Measurements from ENCODE around the gene CCDC200.
"Not testable (repeated sequence)": the region's sequence is repeated elsewhere in the genome, so short reads cannot be mapped to it uniquely, and the experiment has no call there.

CCDC200 gene

DNA sequence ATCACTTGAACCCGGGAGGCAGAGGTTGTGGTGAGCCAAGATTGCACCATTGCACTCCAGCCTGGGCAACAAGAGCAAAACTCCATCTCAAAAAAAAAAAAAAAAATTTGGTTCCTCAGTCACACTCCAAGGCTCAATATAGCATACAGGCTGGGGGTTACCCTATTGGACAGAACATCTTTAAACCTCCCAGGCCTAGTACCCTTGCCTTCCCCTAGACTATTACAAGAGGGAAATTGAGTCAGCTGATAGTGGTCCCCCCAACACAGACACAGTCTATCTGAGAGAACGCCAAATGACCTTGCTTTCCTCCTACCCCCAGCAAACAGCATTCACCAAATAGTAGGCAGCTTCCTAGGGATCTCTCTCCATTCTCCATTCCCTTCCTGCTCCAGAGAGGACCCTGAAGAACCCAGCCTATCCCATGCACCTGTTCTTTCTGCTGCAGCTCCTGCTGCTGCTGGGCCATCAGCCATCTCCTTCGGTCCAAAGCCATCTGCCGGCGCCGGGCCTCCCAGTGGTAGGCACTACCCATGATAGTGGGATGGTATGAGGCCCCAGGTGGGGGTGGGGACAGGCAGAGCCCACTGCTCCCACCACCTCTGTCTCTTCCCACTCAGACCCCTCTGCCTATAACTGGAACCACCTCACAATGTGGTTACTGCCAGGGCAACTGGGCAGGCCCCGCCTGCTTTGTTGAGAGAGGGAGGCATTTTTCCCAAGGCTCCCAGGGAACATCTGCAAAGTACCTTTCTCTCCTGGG, at the start of gene CCDC200:
CCDC200 (minus strand) TSS at position 604 of the 763 bp plus-strand sequence; CDS start at position 535, 69 bp downstream.
- not testable (repeated sequence) for DNase-seq

DNA sequence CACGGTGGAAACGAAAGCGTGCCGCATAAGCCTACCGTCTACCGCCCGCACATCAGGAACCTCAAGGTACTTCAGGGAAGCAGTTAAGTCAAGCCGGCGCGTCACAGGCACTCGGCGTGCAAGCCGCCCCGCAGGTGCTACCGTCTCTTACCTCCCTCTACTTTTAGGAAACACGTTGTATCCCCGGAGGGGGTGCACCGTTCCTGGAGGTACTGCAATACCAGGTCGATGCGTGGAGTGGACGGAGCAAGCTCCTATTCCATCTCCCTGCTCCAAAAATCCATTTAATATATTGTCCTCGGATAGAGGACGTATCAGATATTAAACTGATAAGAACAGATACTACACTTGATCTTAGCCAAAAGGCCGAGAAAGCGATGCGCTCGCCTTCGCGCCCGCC, 44.5 kb upstream of the CCDC200 start:
- not testable (repeated sequence) for DNase-seq

DNA sequence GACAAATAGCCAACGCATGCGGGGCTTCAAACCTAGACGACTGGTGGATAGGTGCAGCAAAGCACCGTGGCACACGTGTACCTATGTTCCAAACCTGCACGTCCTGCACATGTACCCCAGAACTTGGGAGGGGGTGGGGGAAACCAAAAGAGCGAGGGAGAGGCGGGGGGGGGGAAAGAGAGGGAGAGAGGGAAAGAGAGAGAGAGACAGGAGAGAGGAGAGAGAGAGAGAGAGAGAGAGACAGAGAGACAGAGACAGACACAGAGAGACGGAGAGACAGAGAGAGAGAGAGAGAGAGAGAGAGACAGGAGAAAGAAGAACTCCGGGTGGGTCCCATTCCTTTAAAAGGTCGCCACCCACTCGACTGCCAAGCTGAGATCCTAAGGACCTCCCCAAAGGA, 44.1 kb upstream of the CCDC200 start:
- DNase-seq: not testable (repeated sequence)

DNA sequence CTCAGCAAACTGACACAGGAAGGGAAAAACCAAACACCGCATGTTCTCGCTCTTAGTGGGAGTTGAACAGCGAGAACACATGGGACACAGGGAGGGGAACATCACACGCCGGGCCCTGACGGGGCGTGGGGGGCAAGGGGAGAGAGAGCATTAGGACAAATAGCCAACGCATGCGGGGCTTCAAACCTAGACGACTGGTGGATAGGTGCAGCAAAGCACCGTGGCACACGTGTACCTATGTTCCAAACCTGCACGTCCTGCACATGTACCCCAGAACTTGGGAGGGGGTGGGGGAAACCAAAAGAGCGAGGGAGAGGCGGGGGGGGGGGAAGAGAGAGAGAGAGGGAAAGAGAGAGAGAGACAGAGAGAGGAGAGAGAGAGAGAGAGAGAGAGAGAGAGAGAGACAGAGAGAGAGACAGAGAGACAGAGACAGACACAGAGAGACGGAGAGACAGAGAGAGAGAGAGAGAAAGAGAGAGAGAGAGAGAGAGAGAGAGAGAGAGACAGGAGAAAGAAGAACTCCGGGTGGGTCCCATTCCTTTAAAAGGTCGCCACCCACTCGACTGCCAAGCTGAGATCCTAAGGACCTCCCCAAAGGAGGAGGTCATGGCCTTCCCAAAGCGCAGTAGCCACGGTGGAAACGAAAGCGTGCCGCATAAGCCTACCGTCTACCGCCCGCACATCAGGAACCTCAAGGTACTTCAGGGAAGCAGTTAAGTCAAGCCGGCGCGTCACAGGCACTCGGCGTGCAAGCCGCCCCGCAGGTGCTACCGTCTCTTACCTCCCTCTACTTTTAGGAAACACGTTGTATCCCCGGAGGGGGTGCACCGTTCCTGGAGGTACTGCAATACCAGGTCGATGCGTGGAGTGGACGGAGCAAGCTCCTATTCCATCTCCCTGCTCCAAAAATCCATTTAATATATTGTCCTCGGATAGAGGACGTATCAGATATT, 42.4 kb upstream of the CCDC200 start:
- not testable (repeated sequence) for DNase-seq

DNA sequence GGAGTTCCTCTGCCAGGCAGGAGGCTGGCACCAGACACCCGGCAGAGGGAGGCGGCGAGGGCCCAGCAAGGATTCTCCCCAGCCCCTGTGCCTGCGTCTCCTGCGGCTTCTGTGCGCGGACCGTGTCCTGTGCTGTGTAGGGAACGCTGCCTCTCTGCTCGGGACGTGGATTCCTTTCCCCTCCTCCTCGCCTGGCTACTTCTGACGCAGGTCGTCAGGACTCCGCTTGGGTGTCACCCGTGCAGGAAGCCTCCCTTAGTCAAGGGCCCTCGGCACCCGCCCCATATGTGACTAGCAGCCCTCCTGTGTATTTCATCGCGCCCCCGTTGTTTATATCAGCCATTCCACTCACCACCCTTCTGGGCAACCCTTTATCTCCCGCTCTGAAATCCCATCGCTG, 18.0 kb upstream of the CCDC200 start:
- not testable (repeated sequence) for DNase-seq

DNA sequence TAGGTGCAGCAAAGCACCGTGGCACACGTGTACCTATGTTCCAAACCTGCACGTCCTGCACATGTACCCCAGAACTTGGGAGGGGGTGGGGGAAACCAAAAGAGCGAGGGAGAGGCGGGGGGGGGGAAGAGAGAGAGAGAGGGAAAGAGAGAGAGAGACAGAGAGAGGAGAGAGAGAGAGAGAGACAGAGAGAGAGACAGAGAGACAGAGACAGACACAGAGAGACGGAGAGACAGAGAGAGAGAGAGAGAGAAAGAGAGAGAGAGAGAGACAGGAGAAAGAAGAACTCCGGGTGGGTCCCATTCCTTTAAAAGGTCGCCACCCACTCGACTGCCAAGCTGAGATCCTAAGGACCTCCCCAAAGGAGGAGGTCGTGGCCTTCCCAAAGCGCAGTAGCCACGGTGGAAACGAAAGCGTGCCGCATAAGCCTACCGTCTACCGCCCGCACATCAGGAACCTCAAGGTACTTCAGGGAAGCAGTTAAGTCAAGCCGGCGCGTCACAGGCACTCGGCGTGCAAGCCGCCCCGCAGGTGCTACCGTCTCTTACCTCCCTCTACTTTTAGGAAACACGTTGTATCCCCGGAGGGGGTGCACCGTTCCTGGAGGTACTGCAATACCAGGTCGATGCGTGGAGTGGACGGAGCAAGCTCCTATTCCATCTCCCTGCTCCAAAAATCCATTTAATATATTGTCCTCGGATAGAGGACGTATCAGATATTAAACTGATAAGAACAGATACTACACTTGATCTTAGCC, 12.4 kb upstream of the CCDC200 start:
- not testable (repeated sequence) for DNase-seq

DNA sequence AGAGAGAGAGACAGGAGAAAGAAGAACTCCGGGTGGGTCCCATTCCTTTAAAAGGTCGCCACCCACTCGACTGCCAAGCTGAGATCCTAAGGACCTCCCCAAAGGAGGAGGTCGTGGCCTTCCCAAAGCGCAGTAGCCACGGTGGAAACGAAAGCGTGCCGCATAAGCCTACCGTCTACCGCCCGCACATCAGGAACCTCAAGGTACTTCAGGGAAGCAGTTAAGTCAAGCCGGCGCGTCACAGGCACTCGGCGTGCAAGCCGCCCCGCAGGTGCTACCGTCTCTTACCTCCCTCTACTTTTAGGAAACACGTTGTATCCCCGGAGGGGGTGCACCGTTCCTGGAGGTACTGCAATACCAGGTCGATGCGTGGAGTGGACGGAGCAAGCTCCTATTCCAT, 11.2 kb upstream of the CCDC200 start:
- not testable (repeated sequence) for DNase-seq

DNA sequence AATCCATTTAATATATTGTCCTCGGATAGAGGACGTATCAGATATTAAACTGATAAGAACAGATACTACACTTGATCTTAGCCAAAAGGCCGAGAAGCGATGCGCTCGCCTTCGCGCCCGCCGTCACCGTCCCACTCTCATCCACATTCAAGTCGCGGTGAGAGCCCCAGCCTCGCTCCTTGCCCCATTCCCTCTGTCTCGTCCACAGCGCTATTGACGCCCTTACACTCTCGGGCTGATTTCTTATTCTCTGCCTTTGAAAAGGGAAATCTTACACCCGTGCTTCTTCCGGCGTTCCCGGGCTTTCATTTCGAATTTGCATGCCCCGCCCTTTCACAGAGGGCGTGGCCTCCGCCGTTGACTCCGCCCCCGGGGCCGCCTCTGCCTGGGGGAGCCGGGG, 5.5 kb upstream of the CCDC200 start, which contains the start of gene RNU2-1:
RNU2-1 (minus strand) TSS at position 101 of the 400 bp plus-strand sequence.
- not testable (repeated sequence) for DNase-seq

DNA sequence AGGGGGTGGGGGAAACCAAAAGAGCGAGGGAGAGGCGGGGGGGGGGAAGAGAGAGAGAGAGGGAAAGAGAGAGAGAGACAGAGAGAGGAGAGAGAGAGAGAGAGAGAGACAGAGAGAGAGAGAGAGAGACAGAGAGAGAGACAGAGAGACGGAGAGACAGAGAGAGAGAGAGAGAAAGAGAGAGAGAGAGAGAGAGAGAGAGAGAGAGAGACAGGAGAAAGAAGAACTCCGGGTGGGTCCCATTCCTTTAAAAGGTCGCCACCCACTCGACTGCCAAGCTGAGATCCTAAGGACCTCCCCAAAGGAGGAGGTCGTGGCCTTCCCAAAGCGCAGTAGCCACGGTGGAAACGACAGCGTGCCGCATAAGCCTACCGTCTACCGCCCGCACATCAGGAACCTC, 4.8 kb upstream of the CCDC200 start:
- DNase-seq: not testable (repeated sequence)

DNA sequence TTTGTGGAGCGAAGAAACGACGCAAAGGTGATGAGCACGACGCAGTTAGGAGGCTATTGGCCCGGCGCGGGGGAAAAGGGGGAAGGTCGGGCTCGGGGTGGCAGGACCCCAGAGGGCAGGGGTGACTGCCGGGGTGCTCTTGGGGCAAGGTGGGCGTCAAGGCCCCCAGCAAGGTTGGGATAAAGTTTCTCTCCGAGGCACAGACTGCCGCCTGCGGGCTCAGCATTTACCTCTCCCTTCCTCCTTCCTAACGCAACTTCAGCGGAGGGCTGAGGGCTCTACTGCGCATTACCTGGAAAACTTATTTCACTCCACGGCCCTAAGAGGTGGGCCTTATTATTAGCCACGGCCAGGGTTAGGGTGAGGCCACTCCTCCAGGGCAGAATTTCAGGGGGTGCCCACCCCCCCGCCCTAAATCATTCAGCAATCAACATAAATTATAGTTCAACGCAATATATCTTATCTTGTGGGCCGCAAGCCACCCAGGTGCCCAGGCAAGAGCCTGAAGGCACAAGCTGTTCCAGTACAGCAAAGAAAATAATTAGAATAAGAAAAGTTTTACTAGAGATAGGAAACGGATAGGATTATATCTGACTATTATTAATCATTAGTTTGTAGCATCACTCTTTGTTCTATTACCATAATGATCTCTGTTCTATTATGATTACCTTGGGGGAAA, 3.7 kb upstream of the CCDC200 start:
- not testable (repeated sequence) for DNase-seq

DNA sequence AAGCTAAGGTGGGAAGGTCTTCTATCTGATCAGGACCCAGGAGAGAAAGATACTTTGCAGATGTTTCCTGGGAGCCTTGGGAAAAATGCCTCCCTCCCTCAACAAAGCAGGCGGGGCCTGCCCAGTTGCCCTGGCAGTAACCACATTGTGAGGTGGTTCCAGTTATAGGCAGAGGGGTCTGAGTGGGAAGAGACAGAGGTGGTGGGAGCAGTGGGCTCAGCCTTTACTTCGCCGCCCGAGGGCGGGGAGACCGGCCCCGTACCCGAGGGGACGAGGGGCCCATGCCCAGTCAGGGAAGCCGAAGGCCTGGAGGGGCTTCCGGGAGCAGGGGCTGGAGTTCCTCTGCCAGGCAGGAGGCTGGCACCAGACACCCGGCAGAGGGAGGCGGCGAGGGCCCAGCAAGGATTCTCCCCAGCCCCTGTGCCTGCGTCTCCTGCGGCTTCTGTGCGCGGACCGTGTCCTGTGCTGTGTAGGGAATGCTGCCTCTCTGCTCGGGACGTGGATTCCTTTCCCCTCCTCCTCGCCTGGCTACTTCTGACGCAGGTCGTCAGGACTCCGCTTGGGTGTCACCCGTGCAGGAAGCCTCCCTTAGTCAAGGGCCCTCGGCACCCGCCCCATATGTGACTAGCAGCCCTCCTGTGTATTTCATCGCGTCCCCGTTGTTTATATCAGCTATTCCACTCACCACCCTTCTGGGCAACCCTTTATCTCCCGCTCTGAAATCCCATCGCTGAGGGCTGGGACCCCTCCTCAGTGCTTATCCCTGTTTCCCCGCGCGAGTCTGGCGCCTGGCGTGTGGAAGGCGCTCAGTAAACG, 3.0 kb upstream of the CCDC200 start:
- not testable (repeated sequence) for DNase-seq

DNA sequence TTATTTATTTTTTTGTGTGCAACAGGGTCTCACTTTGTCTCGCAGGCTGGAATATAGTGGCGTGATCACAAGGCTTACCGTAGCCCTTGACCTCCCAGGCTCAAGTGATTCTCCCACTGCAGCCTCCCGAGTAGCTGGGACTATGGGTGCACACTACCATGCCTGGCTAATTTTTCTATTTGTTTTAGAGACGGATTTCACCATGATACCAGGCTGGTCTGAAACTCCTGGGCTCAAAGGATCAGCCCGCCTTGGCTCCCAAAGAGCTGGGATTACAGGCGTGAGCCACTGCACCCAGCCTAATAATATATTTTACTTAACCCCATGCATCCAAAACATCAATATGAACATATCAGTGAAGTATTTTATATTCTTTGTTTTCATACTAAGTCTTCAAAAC, 2.0 kb downstream of the CCDC200 start:
- DNase-seq: no peak

DNA sequence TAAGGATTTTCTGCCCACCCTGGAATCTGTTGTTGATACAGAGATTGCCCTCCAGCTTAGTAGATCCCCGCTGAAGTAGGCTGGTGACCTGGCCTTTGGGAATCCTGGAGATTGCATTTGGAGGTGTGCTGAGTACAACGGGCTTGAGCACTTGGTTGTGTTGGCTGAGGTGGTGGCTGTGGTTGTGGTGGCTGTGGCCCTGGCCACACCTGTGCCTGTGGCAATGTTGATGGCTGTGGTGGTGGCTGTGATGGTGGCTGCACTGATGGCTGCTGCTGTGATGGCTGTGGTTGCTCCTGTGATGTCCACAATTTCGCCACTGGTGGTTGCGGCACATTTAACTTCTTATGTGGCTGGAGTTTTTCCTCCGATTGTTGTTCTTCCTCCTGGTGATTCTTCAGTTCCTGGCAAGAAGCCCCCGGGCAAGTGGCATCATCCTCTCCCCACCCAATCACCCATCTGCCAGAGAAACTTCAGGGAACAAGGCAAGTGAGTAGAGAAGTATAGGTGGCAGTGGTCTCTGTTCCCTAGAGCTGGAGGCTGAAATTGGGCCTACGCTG, 4.2 kb downstream of the CCDC200 start:
- DNase-seq: no peak

DNA sequence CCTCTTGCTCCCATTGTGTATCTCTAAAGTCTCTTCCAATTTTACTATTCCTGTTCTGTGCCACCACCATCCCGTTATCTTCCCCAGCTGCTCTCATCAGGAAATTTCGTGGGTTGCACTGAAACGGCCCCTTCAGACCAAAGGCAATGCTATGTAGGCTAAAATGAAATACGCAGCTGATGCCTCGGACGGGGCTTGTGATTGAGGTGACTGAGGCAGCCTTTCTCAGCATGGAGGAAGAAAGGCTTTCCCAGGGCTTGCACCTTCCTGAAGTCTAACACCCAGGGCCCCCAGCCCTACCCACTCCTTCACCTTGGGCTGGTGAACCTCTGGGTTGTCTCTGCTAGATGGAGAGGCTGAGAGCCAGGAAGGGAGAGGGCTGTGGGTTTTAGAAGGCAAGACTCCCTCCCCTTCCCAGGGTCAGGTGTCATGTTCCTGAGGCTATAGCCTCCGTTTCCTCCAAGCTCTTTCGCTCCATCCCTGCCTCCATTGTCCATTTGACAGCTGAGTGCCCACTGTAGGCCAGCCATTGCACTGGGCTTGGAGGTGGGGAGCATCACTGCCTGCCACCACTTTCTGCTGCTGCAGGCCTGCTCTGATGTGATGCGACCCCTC, 7.8 kb downstream of the CCDC200 start:
- DNase-seq: no peak

DNA sequence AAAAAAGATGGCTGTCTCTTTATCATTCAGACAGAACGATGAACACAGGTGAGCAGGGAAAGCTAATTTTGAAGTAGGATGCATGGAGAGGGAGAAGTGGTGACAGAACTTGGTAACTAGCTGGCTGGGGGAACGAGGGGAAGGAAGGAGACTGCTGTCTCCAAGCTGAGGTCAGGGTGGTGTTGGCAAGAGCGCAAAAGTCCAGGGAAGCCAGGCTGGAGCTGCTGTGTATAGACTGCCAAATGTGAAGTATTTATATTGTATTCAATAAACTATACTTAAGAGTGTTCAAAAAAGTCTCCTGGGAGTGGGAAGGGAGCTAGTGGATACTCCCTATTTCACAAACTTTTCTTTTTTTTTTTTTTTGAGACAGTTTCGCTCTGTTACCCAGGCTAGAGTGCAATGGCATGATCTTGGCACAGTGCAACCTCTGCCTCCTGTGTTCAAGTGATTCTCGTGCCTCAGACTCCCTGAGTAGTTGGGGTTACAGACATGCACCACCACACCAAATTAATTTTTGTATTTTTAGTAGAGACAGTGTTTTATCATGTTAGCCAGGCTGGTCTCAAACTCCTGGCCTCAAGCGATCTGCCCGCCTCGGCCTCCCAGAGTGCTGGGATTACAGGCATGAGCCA, 8.6 kb downstream of the CCDC200 start:
- no peak for DNase-seq

DNA sequence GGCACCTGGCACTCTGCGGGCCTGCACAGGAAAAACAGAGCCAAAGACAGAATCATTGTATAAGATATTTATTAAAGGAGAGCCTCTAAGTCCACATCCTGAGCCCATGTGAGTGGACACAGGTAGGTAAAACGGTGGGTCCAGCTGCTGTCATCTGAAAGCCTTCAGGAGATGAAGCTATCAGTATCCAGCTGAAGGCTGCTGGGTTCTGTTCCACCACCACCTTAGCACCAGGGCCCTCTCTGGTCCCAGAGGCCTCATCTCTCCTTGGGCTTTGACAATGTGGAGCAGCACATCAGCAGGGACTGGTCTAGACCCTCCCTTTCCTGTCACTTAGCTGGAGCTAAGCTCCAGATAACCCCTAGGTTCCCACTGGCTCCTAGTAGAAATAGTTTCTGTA, 9.4 kb downstream of the CCDC200 start:
- no peak for DNase-seq

DNA sequence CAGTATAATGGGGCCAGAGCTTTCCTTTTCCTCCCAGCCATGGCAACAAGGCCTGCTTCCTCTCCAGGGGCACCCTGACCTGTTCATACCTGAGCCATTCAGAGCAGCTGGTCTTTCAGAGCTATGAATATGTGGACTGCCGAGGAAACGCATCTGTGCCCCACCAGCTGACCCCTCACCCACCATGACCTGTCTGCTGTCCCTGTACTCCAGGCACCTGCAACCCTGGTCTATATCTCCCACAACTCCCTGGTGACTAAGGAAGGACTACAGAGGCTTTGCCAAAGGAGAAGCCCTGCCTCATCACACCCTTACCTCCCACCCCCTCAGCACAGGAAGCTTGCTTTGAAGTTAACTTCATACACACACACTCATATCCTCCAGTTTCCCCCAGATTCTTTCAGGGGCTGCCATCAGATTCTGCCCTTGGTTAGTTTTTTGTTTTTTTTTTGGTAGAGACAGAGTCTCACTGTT, 10.8 kb downstream of the CCDC200 start:
- DNase-seq: no peak

DNA sequence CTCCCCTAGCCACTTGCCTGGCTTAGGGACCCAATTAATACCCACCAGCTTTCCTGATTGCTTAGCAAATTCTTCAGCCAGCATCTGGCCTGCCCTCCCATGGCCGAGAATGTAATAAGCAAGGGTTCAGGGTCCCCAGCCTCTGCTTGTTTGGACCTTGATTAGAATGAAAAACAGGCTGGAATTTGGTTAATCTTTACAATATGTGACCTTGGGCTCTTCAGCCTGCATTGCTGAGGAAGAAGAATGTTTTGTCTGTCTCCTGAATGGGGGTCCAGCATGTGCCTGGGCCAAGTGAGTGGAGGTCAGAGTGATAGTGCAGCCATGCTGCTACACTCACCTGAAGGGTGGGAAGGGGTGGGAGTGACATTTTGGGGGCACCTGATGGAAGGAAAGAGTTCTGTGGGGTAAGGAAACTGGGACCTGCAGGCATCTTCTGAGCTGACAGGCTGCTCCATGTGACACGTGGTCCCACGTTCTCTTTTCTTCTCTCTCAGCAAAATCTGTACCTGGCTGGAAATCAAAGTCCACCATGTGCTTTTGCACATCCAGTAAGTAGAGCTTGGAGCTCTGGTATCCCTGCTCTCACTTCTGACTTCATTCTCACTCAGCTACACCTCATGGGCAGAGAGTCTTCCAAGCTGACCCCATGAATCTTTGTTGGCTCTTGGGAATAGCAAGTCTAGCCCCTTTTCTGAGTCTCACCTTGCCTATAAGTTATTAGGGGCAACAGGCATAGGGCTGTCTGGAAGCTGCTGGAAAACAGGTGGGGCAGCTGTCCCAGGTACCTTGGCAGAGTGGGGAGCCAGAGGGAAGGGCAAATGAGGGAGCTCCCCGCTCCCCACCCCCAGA, 11.4 kb downstream of the CCDC200 start:
- no peak for DNase-seq

DNA sequence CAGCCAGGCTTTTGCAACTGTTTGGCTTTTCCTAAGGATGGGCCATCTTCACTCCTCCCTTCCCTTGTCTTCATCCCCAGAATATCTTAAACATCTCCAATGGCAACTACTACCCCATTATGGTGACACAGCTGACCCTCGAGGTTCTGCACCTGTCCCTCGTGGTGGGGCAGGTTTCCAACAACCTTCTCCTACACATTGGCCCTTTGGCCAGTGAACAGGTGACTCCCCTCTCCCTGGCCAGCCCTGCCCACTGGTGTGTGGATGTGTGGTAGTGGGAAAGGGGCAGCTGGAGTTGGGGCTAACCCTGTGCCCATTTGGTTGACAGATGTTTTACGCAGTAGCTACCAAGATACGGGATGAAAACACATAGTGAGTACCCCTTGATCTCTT, 12.1 kb downstream of the CCDC200 start:
- no peak for DNase-seq
